Measurements from ENCODE around the gene CGB2.

The CGB2 gene

DNA sequence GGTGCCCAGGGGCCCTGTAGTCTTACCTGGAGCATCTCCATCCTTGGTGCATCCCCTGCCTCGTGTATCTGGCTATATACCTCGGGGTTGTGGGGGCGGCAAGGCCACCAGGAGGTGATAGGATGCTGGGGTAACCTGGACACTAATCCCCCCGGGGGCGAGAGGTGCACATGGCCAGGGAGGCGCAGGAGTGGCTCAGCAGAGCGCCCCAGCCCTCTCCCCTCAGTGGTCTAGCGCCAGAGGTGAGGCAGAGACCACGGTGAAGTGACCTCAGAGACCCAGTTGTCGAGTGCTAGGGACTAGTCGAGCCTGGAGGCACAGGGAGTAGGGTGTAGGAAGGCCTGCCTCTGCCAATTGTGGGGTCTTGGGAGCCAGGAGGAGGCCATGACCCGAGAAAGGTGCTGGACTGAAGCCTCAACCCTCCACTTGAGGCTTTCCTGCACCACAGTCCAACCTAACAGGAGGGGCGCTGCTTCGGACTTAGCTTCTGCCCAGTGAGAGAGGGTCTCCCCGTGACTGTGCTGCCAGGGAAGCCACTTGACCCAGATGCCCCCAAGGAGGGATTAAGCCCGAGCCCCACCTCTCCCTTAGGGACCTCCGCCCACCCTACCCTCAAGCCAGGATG lies 14.5 kb upstream of the CGB2 start, which contains the start of gene LHB:
TSS of gene LHB (minus strand) at position 51 of the 625 bp plus-strand sequence. CDS start at position 41, 10 bp downstream.
- TF ChIP-seq TAF1 (IDR thresholded peaks at IDR 0.05; ENCODE audit: low read depth) (no peak), TCF12 (IDR thresholded peaks at IDR 0.05; ENCODE audit: low read depth) (no peak), CREB1 (IDR thresholded peaks at IDR 0.05; ENCODE audit: low read depth) (no peak), FOXM1 (IDR thresholded peaks at IDR 0.05; ENCODE audit: borderline replicate concordance, low read depth) (no peak), NFIC (IDR thresholded peaks at IDR 0.05) (no peak), RAD21 (IDR thresholded peaks at IDR 0.05; ENCODE audit: low read depth) (no peak)
- TF ChIP-seq, protein P1, sequence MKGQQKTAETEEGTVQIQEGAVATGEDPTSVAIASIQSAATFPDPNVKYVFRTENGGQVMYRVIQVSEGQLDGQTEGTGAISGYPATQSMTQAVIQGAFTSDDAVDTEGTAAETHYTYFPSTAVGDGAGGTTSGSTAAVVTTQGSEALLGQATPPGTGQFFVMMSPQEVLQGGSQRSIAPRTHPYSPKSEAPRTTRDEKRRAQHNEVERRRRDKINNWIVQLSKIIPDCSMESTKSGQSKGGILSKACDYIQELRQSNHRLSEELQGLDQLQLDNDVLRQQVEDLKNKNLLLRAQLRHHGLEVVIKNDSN (IDR thresholded peaks at IDR 0.05), result no peak
- TF ChIP-seq, protein P2, sequence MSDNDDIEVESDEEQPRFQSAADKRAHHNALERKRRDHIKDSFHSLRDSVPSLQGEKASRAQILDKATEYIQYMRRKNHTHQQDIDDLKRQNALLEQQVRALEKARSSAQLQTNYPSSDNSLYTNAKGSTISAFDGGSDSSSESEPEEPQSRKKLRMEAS (IDR thresholded peaks at IDR 0.05), result no peak
- TF ChIP-seq, protein P3, sequence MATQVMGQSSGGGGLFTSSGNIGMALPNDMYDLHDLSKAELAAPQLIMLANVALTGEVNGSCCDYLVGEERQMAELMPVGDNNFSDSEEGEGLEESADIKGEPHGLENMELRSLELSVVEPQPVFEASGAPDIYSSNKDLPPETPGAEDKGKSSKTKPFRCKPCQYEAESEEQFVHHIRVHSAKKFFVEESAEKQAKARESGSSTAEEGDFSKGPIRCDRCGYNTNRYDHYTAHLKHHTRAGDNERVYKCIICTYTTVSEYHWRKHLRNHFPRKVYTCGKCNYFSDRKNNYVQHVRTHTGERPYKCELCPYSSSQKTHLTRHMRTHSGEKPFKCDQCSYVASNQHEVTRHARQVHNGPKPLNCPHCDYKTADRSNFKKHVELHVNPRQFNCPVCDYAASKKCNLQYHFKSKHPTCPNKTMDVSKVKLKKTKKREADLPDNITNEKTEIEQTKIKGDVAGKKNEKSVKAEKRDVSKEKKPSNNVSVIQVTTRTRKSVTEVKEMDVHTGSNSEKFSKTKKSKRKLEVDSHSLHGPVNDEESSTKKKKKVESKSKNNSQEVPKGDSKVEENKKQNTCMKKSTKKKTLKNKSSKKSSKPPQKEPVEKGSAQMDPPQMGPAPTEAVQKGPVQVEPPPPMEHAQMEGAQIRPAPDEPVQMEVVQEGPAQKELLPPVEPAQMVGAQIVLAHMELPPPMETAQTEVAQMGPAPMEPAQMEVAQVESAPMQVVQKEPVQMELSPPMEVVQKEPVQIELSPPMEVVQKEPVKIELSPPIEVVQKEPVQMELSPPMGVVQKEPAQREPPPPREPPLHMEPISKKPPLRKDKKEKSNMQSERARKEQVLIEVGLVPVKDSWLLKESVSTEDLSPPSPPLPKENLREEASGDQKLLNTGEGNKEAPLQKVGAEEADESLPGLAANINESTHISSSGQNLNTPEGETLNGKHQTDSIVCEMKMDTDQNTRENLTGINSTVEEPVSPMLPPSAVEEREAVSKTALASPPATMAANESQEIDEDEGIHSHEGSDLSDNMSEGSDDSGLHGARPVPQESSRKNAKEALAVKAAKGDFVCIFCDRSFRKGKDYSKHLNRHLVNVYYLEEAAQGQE (IDR thresholded peaks at IDR 0.05; ENCODE audit: low read depth), result no peak

DNA sequence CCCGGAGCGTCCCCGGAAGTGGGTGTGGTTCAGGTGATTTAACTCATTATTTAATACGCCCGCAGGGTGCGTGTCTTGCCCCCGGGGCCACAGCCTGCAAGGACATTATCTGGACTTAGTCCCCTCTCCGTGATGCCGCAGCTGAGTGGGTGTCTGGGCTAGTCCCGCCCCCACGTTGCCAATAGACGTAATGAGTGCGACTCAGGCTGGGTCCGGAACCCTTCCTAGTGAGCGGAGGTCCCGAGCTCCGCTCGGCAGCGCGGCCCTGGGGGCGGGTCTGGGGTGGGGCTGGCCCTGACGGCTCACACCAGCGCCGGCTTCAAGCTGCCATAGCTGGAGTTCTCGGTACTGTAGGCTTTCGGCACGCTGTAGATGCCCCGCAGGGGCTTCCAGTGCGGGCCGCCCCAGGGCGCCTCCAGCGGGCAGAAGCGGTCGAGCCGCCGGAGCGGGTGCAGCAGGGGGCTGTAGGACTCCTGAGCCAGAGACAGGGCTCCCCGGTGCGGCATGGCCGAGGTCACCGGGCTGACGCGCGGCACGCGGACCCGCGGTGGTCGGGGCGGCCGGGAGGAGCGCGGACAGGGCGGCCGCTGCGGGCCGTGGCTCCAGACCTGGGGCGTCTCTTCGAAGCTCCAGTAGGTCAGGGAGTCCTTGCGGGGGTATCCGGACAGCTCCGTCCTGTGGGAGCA lies 13.9 kb upstream of the CGB2 start:
- TF ChIP-seq EP300 (IDR thresholded peaks at IDR 0.05; ENCODE audit: borderline replicate concordance) (no peak), TAF1 (IDR thresholded peaks at IDR 0.05; ENCODE audit: low read depth) (no peak), CREB1 (IDR thresholded peaks at IDR 0.05; ENCODE audit: low read depth) (no peak), NFIC (IDR thresholded peaks at IDR 0.05) (no peak), TCF12 (IDR thresholded peaks at IDR 0.05; ENCODE audit: low read depth) (no peak), FOXM1 (IDR thresholded peaks at IDR 0.05; ENCODE audit: borderline replicate concordance, low read depth) (no peak), RAD21 (IDR thresholded peaks at IDR 0.05; ENCODE audit: low read depth) (no peak), ZBTB7A (IDR thresholded peaks at IDR 0.05; ENCODE audit: low read depth) (no peak), CEBPB (IDR thresholded peaks at IDR 0.05) (no peak), YY1 (IDR thresholded peaks at IDR 0.05; ENCODE audit: low read depth) (no peak), TEAD4 (IDR thresholded peaks at IDR 0.05) (no peak)
- TF ChIP-seq, protein P3 (IDR thresholded peaks at IDR 0.05; ENCODE audit: low read depth), result no peak
- TF ChIP-seq, protein P2 (IDR thresholded peaks at IDR 0.05), result no peak
- TF ChIP-seq, protein P1 (IDR thresholded peaks at IDR 0.05), result no peak

DNA sequence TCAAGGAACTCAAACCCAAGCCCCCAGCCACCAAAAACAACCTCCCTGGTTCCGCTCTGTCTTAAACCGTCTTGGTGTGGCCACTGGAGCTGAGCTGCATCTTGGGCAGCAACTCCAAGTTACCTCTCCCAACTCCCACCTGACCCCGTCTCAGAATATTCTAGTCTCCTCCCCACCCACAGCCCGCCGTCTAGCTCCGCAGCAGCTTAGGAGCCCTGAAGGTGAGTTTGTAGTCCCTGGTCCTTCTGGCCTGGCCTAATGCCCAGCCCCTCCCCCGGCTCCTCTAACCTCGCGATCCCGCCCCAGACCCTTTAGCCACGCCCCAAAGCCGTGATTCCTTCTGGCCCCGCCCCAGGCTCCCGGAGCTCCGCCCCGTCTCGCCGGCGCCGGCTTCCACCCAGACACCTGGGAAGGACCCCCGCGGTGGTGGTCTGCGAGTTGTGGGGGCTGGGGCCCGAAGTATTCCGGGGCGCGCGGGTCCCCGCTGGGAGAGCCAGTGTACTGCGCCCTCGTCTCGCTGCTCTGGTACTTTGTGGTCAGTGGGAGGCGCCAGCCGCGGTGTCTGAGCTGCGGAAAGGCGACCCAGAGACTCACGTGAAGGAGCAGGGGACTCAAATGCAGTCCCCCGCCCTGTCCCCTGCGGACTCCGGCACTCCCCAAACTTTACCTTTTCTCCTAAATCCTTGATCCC lies 12.3 kb upstream of the CGB2 start:
- TF ChIP-seq ZBTB7A (IDR thresholded peaks at IDR 0.05; ENCODE audit: low read depth) (peak; percentile 77; the same call in 1 of the 2 replicates), CREB1 (IDR thresholded peaks at IDR 0.05; ENCODE audit: low read depth) (no peak), NFIC (IDR thresholded peaks at IDR 0.05) (0 out of 2 replicates have a peak, but pooled peaks have one; percentile 28)

DNA sequence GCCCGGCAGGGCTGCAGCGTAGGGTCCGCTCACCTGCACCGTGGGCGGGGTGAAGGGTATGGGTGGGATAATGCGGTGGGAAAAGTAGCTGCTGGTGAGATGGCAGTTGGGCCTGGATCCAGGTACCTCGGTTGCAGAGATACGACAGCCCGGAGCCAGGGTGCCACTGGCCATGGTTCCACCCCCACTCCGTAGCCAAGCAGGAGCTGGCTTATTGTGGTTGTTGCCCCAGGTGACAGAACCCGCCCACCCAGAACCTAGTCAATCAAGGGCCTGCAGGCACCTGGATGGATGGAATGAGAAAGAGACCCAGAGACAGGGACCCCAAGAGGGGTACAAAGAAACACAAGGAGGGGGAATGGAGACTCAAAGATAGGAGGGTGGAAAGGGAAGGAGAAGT lies 11.3 kb upstream of the CGB2 start:
- TF ChIP-seq YY1 (IDR thresholded peaks at IDR 0.05; ENCODE audit: low read depth) (no peak), TCF12 (IDR thresholded peaks at IDR 0.05; ENCODE audit: low read depth) (no peak), ZBTB7A (IDR thresholded peaks at IDR 0.05; ENCODE audit: low read depth) (no peak), CEBPB (IDR thresholded peaks at IDR 0.05) (no peak), EGR1 (IDR thresholded peaks at IDR 0.05) (no peak), FOXM1 (IDR thresholded peaks at IDR 0.05; ENCODE audit: borderline replicate concordance, low read depth) (no peak), NFIC (IDR thresholded peaks at IDR 0.05) (no peak), TAF1 (IDR thresholded peaks at IDR 0.05; ENCODE audit: low read depth) (no peak), EP300 (IDR thresholded peaks at IDR 0.05; ENCODE audit: borderline replicate concordance) (no peak)
- TF ChIP-seq, protein P2 (IDR thresholded peaks at IDR 0.05), result no peak
- TF ChIP-seq, protein P1 (IDR thresholded peaks at IDR 0.05), result no peak
- TF ChIP-seq, protein P3 (IDR thresholded peaks at IDR 0.05; ENCODE audit: low read depth), result no peak
